Transverse colon (tissue), 4 donors: ENCODE data around the gene RNF114. TPM values are rescaled to one million over a fixed set of nuclear protein-coding genes. Genes with fewer than 3 reads are reported as not detected.
"Not testable (repeated sequence)": the region's sequence is repeated elsewhere in the genome, so short reads cannot be mapped to it uniquely, and the experiment has no call there.

Experiments
- DNase-seq: peaks from one replicate; pipeline ENCODE4 v3.0.0-alpha.2; 2019
- H3K27ac ChIP-seq, 4 donors: fragments of 200-600 bp; sonication (generic); 2 replicates each; pipeline ENCODE4 v1.5.1; 2016 to 2018; ENCODE audit warnings: inconsistent platforms in 4 of 4
- H3K27me3 ChIP-seq: fragments of 200-600 bp; sonication (generic); 2 replicates; pipeline ENCODE4 v1.5.1; 2017; ENCODE audit warnings: inconsistent platforms
- H3K36me3 ChIP-seq, 4 donors: fragments of 200-600 bp; sonication (generic); 2 replicates each; pipeline ENCODE4 v1.5.1; 2017 to 2019; ENCODE audit warnings: inconsistent platforms in 4 of 4
- H3K4me1 ChIP-seq, 4 donors: fragments of 200-600 bp; sonication (generic); 2 replicates each; pipeline ENCODE4 v1.5.1; 2017 to 2020; ENCODE audit warnings: inconsistent platforms in 4 of 4
- H3K4me3 ChIP-seq, 4 donors: fragments of 200-600 bp; sonication (generic); 1 replicate in 1 of 4; 2 replicates in 3 of 4; pipeline versions ENCODE4 v1.5.1 to v1.6.1; 2017 to 2019; ENCODE audit warnings: inconsistent platforms in 4 of 4
- H3K9me3 ChIP-seq, 2 donors: fragments of 200-600 bp; sonication (generic); 2 replicates each; pipeline ENCODE4 v1.5.1; 2017 to 2019; ENCODE audit warnings: inconsistent platforms in 2 of 2
- EP300 ChIP-seq: sonication (generic); formaldehyde crosslinking; IDR thresholded peaks from one replicate; pipeline ENCODE4 v1.6.1; 2017; ENCODE audit warnings: antibody characterized with exemption, low read depth
- POLR2A ChIP-seq: fragments of 450-650 bp; IDR thresholded peaks from one replicate; pipeline ENCODE4 v1.6.1; 2016; ENCODE audit warnings: antibody characterized with exemption, mild to moderate bottlenecking, moderate library complexity
- POLR2AphosphoS5 ChIP-seq, 3 donors: sonication (generic); formaldehyde crosslinking; IDR thresholded peaks; one replicate each; pipeline ENCODE4 v1.6.1; 2016; ENCODE audit warnings: antibody characterized with exemption in 3 of 3
- WGBS, 2 donors: methylation state at CpG; one replicate each; pipeline ENCODE4 v1.1.5; 2018; ENCODE audit warnings: low coverage in 1 of 2; 5-methylcytosine and 5-hydroxymethylcytosine counted together
- in situ Hi-C, 4 donors: fragments of 200-750 bp; cut with MboI; loops; one replicate each; pipeline versions ENCODE4 v1.15.0 to v1.15.1; 2017; ENCODE audit warnings: low sequenced_read_pairs in 3 of 4, low pct_ligation_motif_present in 1 of 4, low pct_unique_long_range_greater_than_20kb in 1 of 4
- intact Hi-C: fragments of 100-400 bp; cut with DNase I; formaldehyde crosslinking; loops from one replicate; pipeline ENCODE4 v1.15.1; 2023; ENCODE audit warnings: low total_unique reads
- total RNA-seq, 4 donors: library from RNA; depleted of rRNA; stranded (reverse); fragments of >200 nt; gene quantifications; one replicate each; pipeline ENCODE4 v1.1.0, GENCODE V29; 2016
- TF ChIP-seq, protein P1 (sequence below), 5 experiments: fragments of 200-600 bp in 3 of 5; fragments of 450-650 bp in 2 of 5; sonication (generic) in 3 of 5; IDR thresholded peaks; 1 replicate in 2 of 5; 2 replicates in 3 of 5; pipeline ENCODE4 v1.5.1; 2016 to 2017; ENCODE audit warnings: antibody characterized with exemption in 5 of 5, inconsistent platforms in 3 of 5, mild to moderate bottlenecking in 2 of 5, moderate library complexity in 1 of 5

RNF114 gene
- total RNA-seq, 4 donors from 2014 or later = 108 to 271 (median 217) TPM

DNA sequence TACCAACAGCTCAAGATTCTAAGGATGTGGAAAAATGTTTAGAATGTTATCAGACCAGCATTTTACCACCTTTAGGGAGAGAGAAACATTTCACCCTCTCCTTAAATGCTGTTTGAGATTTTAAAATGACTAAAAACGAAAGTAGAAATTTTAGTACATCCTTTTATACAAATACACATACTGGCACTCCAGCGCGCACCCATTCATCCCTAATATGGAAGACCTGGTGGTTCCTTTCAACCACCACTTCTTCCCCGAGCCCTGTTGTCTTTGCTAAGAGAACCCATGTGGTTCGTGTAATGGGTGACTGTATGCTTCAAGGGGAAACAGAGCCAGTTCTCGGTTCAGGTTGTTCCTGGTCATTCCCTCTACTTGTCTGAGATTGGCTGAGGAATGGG is 42.1 kb upstream of the RNF114 start:
- Histone ChIP-seq H3K9me3 (no peaks in the 10 kb centered on the region), H3K27me3 (no peaks in the 10 kb centered on the region), H3K27ac (peak overlapping the region in 1 of 4 donors; percentile 11), H3K36me3 (no peaks in the 10 kb centered on the region), H3K4me1 (peaks cover 0 to 28% (median 13%) of the 10 kb centered on the region in 4 donors), H3K4me3 (no peak overlapping the region)
- TF ChIP-seq EP300 (no peak), POLR2A (no peak), POLR2AphosphoS5 (IDR thresholded peaks at IDR 0.05) (no peak)
- TF ChIP-seq, protein P1, sequence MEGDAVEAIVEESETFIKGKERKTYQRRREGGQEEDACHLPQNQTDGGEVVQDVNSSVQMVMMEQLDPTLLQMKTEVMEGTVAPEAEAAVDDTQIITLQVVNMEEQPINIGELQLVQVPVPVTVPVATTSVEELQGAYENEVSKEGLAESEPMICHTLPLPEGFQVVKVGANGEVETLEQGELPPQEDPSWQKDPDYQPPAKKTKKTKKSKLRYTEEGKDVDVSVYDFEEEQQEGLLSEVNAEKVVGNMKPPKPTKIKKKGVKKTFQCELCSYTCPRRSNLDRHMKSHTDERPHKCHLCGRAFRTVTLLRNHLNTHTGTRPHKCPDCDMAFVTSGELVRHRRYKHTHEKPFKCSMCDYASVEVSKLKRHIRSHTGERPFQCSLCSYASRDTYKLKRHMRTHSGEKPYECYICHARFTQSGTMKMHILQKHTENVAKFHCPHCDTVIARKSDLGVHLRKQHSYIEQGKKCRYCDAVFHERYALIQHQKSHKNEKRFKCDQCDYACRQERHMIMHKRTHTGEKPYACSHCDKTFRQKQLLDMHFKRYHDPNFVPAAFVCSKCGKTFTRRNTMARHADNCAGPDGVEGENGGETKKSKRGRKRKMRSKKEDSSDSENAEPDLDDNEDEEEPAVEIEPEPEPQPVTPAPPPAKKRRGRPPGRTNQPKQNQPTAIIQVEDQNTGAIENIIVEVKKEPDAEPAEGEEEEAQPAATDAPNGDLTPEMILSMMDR (IDR thresholded peaks at IDR 0.05) = no peak
- in situ Hi-C loops (no loop called here), intact Hi-C loops (no loop called here)
- no peak for DNase-seq
- 49 to 59% methylated on average over 3 to 6 of the region's 6 CpGs for WGBS, 2 donors

DNA sequence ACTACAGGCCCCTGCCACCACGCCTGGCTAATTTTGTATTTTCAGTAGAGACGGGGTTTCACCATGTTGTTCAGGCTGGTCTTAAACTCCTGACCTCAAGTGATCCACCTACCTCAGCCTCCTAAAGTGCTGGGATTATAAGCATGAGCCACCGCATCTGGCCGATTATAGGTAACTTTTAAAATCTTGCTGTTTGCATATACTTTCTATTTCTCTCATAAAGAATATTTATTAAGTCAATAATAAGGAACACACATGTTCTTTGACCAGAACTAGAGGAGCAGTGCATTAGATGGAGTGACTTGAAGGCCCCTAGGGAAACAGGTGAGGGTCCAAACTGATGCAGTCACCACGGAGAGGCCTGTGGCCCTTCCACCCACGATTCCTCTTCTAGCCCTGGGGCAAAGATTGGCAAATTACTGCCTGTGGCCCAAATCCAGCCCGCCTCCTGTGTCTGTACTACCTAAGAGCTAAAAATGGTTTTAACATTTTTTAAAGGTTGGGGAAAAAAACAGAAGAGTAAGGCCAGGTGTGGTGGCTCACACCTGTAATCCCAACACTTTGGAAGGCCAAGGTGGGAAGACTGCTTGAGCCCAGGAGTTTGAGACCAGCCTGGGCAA is 40.6 kb upstream of the RNF114 start:
- H3K27ac ChIP-seq, H3K9me3 ChIP-seq, intact Hi-C loops, H3K27me3 ChIP-seq, in situ Hi-C loops, H3K4me3 ChIP-seq, DNase-seq, H3K36me3 ChIP-seq: not testable (repeated sequence)
- WGBS, 2 donors = 89 to 100% methylated on average over 3 to 7 of the region's 7 CpGs
- peaks cover 0 to 14% (median 7%) of the 10 kb centered on the region in 4 donors for H3K4me1 ChIP-seq

DNA sequence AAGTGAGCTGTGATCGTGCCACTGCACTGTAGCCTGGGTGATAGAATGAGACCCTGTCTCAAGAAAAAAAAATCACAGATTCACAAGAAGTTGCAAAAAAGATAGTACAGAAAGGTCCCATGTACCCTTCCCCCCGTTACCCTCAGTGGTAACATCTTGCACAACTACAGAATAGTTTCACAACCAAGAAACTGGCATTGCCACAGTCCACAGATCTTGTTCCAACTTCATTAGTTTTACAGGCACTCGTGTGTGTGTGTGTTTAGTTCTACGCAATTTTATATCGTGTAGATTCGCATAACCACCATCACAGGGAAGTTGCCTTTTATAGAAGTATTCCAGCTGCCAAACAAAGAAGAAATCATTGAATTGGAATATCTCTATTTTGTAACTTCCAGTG is 40.0 kb upstream of the RNF114 start:
- H3K9me3 ChIP-seq = no peaks in the 10 kb centered on the region
- no peak for DNase-seq
- intact Hi-C loops (no loop called here), in situ Hi-C loops (no loop called here)
- TF ChIP-seq POLR2A (no peak), POLR2AphosphoS5 (IDR thresholded peaks at IDR 0.05) (no peak), EP300 (no peak)
- TF ChIP-seq, protein P1 (IDR thresholded peaks at IDR 0.05) = no peak
- H3K27ac ChIP-seq = no peak overlapping the region
- WGBS, 2 donors = 79 to 84% methylated on average over 5 to 6 of the region's 6 CpGs
- H3K4me1 ChIP-seq = peaks cover 0 to 8% (median 5%) of the 10 kb centered on the region in 4 donors
- H3K4me3 ChIP-seq = no peak overlapping the region
- no peaks in the 10 kb centered on the region for H3K27me3 ChIP-seq
- H3K36me3 ChIP-seq = no peaks in the 10 kb centered on the region

DNA sequence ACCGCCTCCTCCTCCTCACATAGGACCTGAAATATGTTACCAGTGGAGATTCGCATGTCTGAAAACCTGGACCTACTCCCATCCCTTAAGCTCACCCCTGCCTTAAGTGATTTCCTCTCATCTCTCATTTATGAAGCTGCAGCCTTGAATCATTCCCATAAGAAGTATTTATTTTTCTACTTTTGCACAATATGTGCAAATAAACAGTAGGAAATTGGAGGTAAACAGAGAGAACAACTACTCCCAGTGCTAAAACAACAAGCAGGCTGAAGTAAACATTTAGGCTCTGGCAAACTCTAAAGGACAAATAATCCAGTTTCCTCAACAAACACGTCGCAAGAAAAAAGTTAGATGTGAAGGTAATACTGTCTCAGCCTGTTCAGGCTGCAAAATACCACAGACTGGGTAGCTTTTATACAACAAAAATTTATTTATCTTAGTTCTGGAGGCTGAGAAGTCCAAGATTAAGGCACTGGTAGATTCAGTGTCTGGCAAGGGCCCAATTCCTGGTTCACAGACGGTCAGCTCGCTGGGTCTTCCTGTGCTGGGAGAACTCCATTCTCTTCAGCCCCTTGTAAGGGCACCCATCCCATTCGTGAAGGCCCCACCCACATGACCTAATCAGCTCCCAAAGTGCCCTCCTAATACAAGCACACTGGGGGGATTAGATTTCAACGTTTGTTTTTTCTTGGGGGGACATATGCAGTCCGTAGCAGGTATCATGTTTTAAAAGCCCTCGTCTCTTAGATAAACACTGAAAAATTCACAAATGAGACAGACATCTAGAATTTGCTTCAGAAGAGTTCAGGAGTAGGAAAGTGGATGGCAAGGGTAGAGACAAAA is 36.4 kb upstream of the RNF114 start:
- intact Hi-C loops (no loop called here), in situ Hi-C loops (no loop called here)
- TF ChIP-seq POLR2AphosphoS5 (IDR thresholded peaks at IDR 0.05) = no peak
- no peak for TF ChIP-seq EP300
- TF ChIP-seq, protein P1 (IDR thresholded peaks at IDR 0.05) = no peak
- TF ChIP-seq POLR2A = no peak
- H3K4me1 ChIP-seq = no peaks in the 10 kb centered on the region
- H3K9me3 ChIP-seq = no peaks in the 10 kb centered on the region
- no peaks in the 10 kb centered on the region for H3K27me3 ChIP-seq
- no peak overlapping the region for H3K27ac ChIP-seq
- 68 to 74% methylated on average over 5 to 10 of the region's 10 CpGs for WGBS, 2 donors
- H3K4me3 ChIP-seq = no peak overlapping the region
- DNase-seq = no peak
- H3K36me3 ChIP-seq = peaks cover 0 to 6% (median 0%) of the 10 kb centered on the region in 4 donors
